ENCODE results near the gene POLR2A.

The POLR2A gene

GRCh38 chr17:7484067-7484918 is at the start of gene POLR2A:
Gene POLR2A (plus strand): TSS chr17:7484366.
- peak; percentile 96 for DNase-seq

DNA sequence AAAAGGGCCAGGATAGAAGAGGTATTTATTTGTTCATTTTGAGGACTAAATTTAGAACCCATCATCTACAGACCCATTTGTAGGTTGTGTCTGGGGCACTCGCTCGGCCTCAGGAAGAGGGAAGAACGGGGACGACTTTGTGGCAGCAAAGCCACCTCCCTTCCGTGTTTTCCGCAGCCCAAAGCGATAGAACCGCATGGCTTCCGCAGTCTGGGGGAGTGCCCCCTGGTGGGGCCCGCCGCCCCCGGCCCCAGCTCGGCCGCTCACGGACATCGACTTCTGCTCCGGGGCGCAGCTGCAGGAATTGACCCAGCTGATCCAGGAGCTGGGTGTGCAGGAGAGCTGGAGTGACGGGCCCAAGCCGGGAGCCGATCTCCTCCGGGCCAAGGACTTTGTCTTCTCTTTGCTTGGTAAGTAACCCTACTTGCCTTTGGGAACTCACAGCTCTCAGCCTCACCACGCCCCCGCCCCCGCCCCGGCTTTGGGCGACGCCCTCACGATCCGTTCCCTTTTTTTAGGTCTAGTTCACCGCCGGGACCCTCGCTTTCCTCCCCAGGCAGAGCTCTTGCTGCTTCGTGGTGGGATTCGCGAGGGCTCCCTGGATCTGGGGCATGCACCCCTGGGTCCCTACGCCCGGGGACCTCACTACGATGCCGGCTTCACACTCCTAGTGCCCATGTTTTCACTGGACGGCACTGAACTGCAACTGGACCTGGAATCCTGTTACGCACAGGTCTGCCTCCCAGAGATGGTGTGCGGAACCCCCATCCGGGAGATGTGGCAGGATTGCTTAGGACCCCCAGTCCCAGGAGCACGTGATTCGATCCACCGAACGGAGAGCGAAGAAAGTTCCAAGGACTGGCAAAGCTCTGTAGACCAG is 48.2 kb upstream of the POLR2A start:
- peak; percentile 70 for DNase-seq

DNA sequence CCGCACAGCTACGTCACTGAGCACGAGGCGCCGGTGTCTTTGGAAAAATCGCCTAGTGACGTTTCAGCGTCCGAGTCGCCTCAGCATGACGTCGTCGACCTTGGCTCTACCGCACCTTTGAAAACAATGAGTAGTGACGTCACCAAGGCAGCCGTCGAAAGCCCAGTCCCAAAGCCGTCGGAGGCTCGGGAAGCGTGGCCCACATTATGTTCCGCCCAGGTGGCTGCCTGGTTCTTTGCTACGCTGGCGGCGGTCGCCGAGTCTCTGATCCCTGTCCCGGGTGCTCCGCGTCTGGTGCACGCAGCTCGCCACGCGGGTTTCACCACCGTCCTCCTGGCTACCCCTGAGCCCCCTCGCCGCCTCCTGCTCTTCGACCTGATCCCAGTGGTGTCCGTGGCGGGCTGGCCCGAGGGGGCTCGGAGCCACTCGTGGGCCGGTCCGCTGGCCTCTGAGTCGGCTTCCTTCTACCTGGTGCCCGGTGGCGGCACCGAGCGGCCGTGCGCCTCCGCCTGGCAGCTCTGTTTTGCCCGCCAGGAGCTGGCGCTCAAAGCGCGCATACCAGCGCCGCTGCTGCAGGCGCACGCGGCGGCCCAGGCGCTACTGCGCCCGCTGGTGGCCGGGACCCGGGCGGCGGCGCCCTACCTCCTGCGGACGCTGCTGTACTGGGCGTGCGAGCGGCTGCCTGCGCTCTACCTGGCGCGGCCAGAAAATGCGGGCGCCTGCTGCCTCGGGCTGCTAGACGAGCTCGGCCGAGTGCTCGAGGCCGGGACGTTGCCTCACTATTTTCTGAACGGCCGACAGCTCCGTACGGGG is 47.4 kb upstream of the POLR2A start:
- DNase-seq = no peak

DNA sequence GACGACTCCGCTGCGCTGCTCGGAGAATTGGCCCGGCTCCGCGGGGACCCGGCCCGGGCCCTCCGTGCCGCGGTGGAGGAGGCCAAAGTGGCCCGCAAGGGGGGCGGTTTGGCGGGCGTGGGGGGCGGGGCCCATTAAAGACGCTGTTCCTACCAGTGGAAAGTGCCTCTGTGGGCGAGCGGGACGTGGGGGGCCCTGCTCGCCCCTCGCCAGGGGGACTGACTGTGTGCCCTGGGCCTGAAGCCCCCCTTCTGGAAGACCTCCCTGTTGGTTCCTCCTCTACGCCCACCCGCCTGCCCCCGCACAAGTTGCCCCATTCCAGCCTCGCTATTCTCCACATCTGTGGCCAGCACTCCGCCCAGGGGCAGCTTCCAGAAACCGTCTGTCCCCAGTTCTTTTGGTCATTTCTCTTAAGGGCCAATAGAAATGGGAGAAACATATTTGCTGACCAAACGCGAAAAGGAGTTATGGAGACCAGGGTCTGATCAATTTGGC is 46.8 kb upstream of the POLR2A start:
- no peak for DNase-seq

GRCh38 chr17:7437950-7438614 is 46.1 kb upstream of the POLR2A start:
- no peak for DNase-seq

- no peak for DNase-seq
Observed at GRCh38 chr17:7438656-7439460, 45.3 kb upstream of the POLR2A start.

- DNase-seq = no peak
Observed at GRCh38 chr17:7439462-7440112, 44.6 kb upstream of the POLR2A start, which contains the start of gene FGF11. Gene FGF11 (plus strand): TSS chr17:7439512. CDS start chr17:7439621, 109 bp downstream.

- no peak for DNase-seq
Observed at GRCh38 chr17:7440113-7440833, 43.9 kb upstream of the POLR2A start.

DNA sequence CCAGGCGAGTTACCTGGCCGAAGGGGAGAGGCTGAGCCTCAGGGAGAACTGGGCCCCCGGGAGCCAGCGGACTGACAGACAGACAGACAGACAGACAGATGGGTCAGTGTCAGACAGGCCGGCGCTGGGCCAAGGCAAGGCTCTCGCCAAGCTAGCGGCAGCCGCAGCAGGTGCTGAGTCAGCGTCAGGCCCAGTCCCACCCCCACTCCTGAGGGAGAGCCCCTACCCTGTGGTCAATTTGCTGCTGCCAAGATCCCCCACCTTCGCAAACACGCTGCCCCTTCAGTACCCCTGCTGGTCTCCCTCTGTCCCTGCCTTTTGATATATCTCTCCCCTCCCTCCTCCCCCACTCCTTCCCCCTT is 43.4 kb upstream of the POLR2A start:
- no peak for DNase-seq

GRCh38 chr17:7441266-7441665 is 42.9 kb upstream of the POLR2A start:
- no peak for DNase-seq

GRCh38 chr17:7442142-7442541 is 42.0 kb upstream of the POLR2A start:
- no peak for DNase-seq

GRCh38 chr17:7443499-7444485 is 40.4 kb upstream of the POLR2A start:
- no peak for DNase-seq

- no peak for DNase-seq
Observed at GRCh38 chr17:7444682-7445618, 39.2 kb upstream of the POLR2A start, which contains the start of gene CHRNB1. Gene CHRNB1 (plus strand): TSS chr17:7445061. CDS start chr17:7445128, 67 bp downstream.

- DNase-seq = no peak
Observed at GRCh38 chr17:7445619-7445968, 38.6 kb upstream of the POLR2A start.

GRCh38 chr17:7448461-7448860 is 35.7 kb upstream of the POLR2A start:
- no peak for DNase-seq

DNA sequence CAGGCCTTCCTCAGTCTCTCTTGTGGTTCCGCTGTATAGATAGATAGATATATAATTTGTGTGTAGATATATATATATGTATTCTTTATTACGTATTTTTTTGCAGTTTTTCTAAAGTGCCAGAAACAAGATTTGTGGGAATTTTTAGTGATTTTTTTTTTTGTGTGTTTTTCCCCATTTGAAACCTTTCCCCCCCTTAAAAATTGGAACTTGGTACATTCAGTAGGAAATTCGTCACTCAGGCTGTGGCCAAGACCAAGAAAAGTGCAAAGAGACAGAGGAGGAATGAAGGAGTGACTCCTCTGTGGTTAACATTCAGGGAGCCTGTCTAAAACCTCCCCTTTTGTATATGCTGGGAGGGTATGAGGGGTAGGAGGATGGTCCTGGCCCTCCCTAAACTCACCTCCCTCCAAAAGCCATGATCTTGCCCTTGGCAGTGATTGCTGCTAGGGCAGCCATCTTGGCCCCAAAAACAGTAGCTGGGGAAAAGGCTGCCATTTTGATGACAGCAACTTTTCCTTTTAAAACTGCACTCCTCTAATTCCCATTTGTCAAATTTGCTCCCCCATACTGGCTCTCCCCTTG is 24.1 kb upstream of the POLR2A start:
- no peak for DNase-seq
